Measurements from ENCODE around the gene FBXW5.

DNA sequence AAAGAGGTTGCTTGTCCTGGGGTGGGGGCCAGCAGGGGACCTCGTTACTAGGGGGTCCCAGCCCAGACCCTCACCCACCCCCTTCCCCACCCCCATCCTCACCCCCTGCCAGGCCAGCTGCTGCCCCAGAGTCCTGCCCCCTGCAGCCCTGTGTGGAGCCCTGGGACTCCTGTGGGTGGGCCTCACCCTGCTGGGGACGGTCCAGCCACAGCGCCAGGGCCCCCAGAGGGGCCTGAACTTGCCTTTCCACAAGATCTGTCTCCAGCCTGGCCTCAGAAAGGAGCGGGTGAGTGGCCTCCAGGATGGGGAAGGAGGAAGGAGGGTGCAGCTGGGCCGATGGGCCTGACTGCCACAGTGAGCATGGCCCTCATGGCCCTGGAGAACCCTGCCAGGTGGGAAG lies 25.2 kb upstream of the FBXW5 start:
- TF ChIP-seq, protein P1, sequence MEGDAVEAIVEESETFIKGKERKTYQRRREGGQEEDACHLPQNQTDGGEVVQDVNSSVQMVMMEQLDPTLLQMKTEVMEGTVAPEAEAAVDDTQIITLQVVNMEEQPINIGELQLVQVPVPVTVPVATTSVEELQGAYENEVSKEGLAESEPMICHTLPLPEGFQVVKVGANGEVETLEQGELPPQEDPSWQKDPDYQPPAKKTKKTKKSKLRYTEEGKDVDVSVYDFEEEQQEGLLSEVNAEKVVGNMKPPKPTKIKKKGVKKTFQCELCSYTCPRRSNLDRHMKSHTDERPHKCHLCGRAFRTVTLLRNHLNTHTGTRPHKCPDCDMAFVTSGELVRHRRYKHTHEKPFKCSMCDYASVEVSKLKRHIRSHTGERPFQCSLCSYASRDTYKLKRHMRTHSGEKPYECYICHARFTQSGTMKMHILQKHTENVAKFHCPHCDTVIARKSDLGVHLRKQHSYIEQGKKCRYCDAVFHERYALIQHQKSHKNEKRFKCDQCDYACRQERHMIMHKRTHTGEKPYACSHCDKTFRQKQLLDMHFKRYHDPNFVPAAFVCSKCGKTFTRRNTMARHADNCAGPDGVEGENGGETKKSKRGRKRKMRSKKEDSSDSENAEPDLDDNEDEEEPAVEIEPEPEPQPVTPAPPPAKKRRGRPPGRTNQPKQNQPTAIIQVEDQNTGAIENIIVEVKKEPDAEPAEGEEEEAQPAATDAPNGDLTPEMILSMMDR (conservative IDR thresholded peaks at IDR 0.05), result no peak
- TF ChIP-seq EZH2 (IDR thresholded peaks at IDR 0.05; ENCODE audit: low read depth), result no peak

Data from PC-9 (cell line).